Measurements from ENCODE around the gene RFNG.
"Not testable (repeated sequence)": the region's sequence is repeated elsewhere in the genome, so short reads cannot be mapped to it uniquely, and the experiment has no call there.

RFNG gene

GRCh38 chr17:82043507-82043906, 8.1 kb downstream of the RFNG start:
- H2AFZ ChIP-seq (ENCODE audit: low read depth): no peak overlapping the region
- no peak overlapping the region for H3K27ac ChIP-seq
- TF ChIP-seq CTCF (conservative IDR thresholded peaks at IDR 0.05; ENCODE audit: low read depth, low read length): no peak
- H3K4me2 ChIP-seq: no peak overlapping the region
- no peaks in the 10 kb centered on the region for H3K27me3 ChIP-seq (ENCODE audit: insufficient read depth, low read depth)
- H3K9ac ChIP-seq: no peak overlapping the region
- H3K79me2 ChIP-seq (ENCODE audit: insufficient read depth, low read depth): no peaks in the 10 kb centered on the region
- no peaks in the 10 kb centered on the region for H4K20me1 ChIP-seq (ENCODE audit: insufficient read depth)
- H3K4me1 ChIP-seq (ENCODE audit: low read depth, poor library complexity, severe bottlenecking): no peaks in the 10 kb centered on the region
- no peak overlapping the region for H3K4me3 ChIP-seq (IDR thresholded peaks at IDR 0.05; ENCODE audit: insufficient read depth, low read depth, low read length)
- no peaks in the 10 kb centered on the region for H3K36me3 ChIP-seq (ENCODE audit: insufficient read depth)

GRCh38 chr17:82042649-82043048, 9.0 kb downstream of the RFNG start:
- Histone ChIP-seq H3K4me2 (no peak overlapping the region), H3K27me3 (ENCODE audit: insufficient read depth, low read depth) (no peaks in the 10 kb centered on the region), H3K27ac (no peak overlapping the region), H3K79me2 (ENCODE audit: insufficient read depth, low read depth) (no peaks in the 10 kb centered on the region), H2AFZ (ENCODE audit: low read depth) (no peak overlapping the region), H4K20me1 (ENCODE audit: insufficient read depth) (no peaks in the 10 kb centered on the region), H3K4me3 (IDR thresholded peaks at IDR 0.05; ENCODE audit: insufficient read depth, low read depth, low read length) (no peak overlapping the region), H3K36me3 (ENCODE audit: insufficient read depth) (no peaks in the 10 kb centered on the region), H3K9ac (no peak overlapping the region), H3K4me1 (ENCODE audit: low read depth, poor library complexity, severe bottlenecking) (peaks cover 5% of the 10 kb centered on the region)
- no peak for TF ChIP-seq CTCF (conservative IDR thresholded peaks at IDR 0.05; ENCODE audit: low read depth, low read length)

- H3K27me3 ChIP-seq (ENCODE audit: insufficient read depth, low read depth): no peaks in the 10 kb centered on the region
- peaks cover 11% of the 10 kb centered on the region for H3K4me1 ChIP-seq (ENCODE audit: low read depth, poor library complexity, severe bottlenecking)
- no peak overlapping the region for H3K9ac ChIP-seq
- no peak overlapping the region for H3K27ac ChIP-seq
- no peaks in the 10 kb centered on the region for H3K36me3 ChIP-seq (ENCODE audit: insufficient read depth)
- H3K4me3 ChIP-seq (IDR thresholded peaks at IDR 0.05; ENCODE audit: insufficient read depth, low read depth, low read length): no peak overlapping the region
- no peak overlapping the region for H2AFZ ChIP-seq (ENCODE audit: low read depth)
- no peak for TF ChIP-seq CTCF (conservative IDR thresholded peaks at IDR 0.05; ENCODE audit: low read depth, low read length)
- no peaks in the 10 kb centered on the region for H4K20me1 ChIP-seq (ENCODE audit: insufficient read depth)
- H3K4me2 ChIP-seq: no peak overlapping the region
- H3K79me2 ChIP-seq (ENCODE audit: insufficient read depth, low read depth): no peaks in the 10 kb centered on the region; the same call in 1 of the 2 replicates
Measured at GRCh38 chr17:82041144-82041814, 10.3 kb downstream of the RFNG start.

- no peaks in the 10 kb centered on the region for H3K36me3 ChIP-seq (ENCODE audit: insufficient read depth)
- H3K27ac ChIP-seq: no peak overlapping the region
- no peak overlapping the region for H2AFZ ChIP-seq (ENCODE audit: low read depth)
- H3K9ac ChIP-seq: no peak overlapping the region
- H3K27me3 ChIP-seq (ENCODE audit: insufficient read depth, low read depth): no peaks in the 10 kb centered on the region
- no peak overlapping the region for H3K4me2 ChIP-seq
- H3K4me3 ChIP-seq (IDR thresholded peaks at IDR 0.05; ENCODE audit: insufficient read depth, low read depth, low read length): no peak overlapping the region
- TF ChIP-seq CTCF (conservative IDR thresholded peaks at IDR 0.05; ENCODE audit: low read depth, low read length): no peak
- no peaks in the 10 kb centered on the region for H4K20me1 ChIP-seq (ENCODE audit: insufficient read depth)
- peaks cover 14% of the 10 kb centered on the region for H3K4me1 ChIP-seq (ENCODE audit: low read depth, poor library complexity, severe bottlenecking)
- H3K79me2 ChIP-seq (ENCODE audit: insufficient read depth, low read depth): no peaks in the 10 kb centered on the region; the same call in 1 of the 2 replicates
Measured at GRCh38 chr17:82039695-82040299, 11.8 kb downstream of the RFNG start.

GRCh38 chr17:82038796-82039409, 12.7 kb downstream of the RFNG start:
- H3K9ac ChIP-seq; H3K79me2 ChIP-seq (ENCODE audit: insufficient read depth, low read depth); H4K20me1 ChIP-seq (ENCODE audit: insufficient read depth); H3K4me2 ChIP-seq; H3K27ac ChIP-seq; H3K4me3 ChIP-seq (IDR thresholded peaks at IDR 0.05; ENCODE audit: insufficient read depth, low read depth, low read length); H3K36me3 ChIP-seq (ENCODE audit: insufficient read depth); H2AFZ ChIP-seq (ENCODE audit: low read depth); H3K27me3 ChIP-seq (ENCODE audit: insufficient read depth, low read depth): not testable (repeated sequence)
- H3K4me1 ChIP-seq (ENCODE audit: low read depth, poor library complexity, severe bottlenecking): peaks cover 14% of the 10 kb centered on the region

All from KMS-11 (cell line).